Jurkat, Clone E6-1 (cell line): ENCODE results near the gene FBXO38.

Experiments used
- DNase-seq: peaks from one replicate; pipeline ENCODE4 v3.0.0-alpha.2; 2011; ENCODE audit warnings: low read depth, low spot score
- H3K4me3 ChIP-seq: 2 replicates; pipeline ENCODE4 v1.5.1; 2011; ENCODE audit warnings: mild to moderate bottlenecking, low read length, control low read depth, moderate library complexity

The FBXO38 gene

DNA sequence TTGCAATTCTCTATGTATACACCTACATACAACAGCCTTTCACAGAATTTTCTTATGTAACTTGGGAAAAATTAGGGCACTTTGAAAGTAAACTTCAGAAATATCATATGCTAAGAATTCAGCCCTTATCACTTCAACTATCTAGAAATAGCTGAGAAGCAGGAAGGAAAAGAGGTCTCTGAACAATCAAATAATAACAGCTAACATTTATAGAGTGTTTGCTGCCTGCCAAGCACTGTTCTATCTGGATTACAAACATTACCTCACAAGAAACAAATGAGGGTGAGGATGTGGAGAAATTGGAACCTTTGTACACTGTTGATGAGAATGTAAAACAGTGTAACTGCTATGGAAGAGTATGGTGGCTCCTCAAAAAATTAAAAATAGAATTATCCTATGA is 4.4 kb upstream of the FBXO38 start:
- no peak overlapping the region for H3K4me3 ChIP-seq
- DNase-seq, result no peak

DNA sequence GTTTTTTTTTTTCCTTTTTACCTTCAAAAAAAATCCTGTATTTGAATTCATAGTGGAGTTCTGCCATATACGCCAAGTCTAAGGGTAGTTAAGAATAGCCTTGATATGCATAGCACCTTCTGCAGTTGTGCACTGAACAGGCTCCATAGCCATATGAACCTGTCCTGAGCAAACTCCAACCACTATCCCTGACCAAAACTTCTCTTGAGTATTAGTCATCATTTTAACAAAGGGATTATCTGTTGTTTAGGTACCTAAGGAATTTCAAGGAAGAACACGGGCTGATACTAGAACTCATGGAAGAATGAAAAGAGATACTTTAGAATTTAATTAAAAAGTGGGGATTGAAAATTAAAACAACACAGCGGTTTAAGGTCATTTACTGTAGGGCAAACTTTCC is 1.9 kb upstream of the FBXO38 start:
- no peak overlapping the region for H3K4me3 ChIP-seq
- no peak for DNase-seq

DNA sequence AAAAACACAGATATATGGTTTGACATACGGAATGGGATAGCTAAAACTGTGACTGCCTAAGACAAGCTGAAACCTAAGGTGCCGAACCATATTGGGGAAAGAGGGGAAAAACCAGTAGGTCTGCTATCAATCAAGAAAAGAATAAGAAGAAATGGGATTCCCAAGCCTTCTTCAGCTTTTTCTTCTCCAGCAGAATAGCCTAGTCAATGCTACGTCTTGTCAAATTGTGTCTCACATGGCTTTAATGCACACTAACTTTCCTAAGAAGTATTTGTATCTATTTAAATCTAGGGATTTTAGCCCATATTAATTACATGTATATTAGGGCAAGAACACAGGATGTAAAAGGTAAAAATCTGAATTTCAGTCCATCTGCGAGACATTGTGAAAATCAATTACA is 797 bp upstream of the FBXO38 start:
- H3K4me3 ChIP-seq, result peak overlapping the region; percentile 87
- no peak for DNase-seq

DNA sequence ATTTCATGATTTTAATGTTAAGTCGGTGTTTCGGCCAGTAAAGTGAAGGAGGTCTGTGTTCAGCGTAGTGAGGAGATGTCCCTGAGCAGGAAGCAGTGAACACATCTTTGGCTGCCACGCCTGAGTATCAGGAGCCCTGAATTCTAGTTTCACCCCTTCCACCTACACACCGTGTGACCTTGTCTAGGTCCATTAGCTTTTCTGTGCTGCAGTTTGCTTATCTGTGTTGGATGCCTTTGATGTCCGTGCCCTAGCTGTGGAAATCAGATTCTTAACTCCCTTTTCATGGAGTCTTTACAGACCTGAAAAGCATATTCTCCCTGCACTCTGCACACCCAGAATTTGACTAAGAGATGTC is 601 bp downstream of the FBXO38 start:
- H3K4me3 ChIP-seq, result peak overlapping the region; percentile 87
- no peak for DNase-seq

DNA sequence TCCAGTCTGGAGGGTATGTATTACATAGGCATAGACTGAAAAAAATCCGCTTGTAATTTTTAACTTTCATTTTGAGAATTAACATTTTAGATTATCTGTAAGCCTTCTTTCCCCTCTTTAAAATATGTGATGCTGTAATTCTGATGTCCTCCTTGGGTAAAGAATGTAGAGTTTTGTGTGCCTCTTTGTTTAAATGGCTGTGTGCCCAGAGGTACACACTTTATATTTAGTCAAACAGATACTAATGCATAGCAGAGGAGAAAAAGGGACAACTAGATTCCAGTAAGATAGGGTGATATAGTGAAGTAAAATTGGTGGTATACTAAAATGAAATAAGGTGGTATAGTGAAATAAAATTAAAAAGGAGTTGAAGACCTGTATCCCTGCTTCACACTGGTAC is 1.3 kb downstream of the FBXO38 start:
- peak overlapping the region; percentile 87 for H3K4me3 ChIP-seq
- no peak for DNase-seq

DNA sequence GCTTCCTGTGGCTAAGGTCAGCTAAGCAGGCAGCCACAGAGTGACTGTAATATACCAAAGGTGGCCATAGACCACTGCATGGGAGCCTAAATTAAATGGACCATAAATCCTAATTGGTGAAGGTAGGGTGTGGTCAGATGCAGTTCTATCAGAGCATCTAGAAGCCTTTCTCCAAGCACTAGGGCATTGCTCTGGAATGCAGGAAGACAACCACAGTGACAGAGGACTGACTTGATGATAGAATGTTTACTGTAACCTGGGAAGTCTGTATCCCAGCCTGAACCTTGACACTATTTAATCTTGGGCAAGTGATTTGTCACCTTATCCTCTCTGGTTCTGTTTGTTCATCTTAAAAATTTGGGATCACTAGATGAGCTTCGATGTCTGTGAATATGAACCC is 2.3 kb downstream of the FBXO38 start:
- H3K4me3 ChIP-seq, result no peak overlapping the region
- no peak for DNase-seq

DNA sequence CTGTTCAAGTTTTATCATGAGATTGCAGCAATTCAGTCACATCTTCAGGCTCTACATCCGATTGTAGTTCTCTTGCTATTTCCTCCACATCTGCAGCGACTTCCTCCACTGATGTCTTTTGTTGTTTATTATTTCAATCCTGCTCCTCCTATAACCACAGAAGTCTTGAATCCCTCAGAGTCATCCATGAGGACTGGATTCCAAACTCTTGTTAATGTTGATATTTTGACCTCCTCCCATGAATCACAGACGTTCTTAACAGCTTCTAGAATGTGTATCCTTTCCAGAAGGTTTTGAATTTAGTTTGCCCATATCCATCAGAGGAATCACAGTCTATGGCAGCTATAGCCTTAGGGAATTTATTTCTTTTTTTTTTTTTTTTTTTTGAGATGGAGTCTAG is 3.6 kb downstream of the FBXO38 start:
- no peak for DNase-seq
- H3K4me3 ChIP-seq, result no peak overlapping the region

DNA sequence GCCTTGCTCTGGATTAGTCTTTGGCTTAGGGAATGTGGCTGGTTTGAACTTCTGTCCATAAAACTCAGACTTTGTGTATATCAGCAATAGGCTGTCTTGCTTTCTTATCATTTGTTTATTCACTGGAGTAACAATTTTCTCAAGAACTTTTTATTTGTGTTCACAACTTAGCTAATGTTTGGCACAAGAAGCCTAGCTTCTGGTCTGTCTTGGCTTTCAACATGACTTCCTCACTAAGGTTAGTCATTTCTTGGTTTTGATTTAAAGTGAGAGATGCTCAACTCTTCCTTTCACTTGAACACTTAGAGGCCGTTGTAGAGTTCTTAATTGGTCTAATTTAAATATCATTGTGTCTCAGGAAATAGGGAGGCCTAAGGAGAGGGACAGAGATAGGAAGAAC is 4.9 kb downstream of the FBXO38 start:
- no peak for DNase-seq
- no peak overlapping the region for H3K4me3 ChIP-seq

DNA sequence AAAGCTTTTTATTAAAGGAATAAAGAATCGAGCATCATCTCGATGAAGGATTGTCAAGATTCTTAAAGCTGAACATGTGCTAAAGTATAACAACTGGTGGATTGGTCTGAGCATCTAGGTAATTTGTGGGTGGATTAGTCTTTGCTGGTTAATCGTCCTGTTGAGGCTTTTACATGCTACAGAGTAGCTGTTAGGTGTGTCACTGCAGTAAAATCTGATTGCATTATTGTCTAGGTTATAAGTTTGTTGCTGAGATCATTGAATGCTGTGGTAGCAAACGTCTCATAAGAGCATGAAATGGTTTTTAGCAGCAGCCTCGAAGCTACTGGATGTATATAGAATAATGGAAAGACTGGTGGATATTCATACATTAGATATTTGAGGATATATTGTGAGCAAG is 7.2 kb downstream of the FBXO38 start:
- DNase-seq, result no peak
- no peak overlapping the region for H3K4me3 ChIP-seq

DNA sequence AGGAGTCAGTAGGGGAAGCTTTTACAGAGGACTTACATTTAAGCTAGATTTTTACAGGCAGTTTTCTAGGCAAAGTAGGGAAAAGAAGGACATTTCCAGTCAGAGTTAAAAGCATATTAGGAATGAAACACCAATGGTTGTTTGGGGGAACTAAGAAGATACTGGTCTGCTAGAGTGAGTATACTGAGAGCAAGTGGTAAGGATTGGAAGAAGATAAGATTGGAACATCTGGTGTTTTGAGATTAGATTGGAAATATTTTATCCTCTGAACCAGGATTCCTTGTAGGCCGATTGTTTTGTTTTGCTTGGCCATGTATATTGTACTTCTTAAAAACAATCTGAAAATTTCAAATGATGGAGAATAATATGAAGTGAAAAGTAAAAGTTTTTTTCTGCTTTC is 7.7 kb downstream of the FBXO38 start:
- no peak for DNase-seq
- H3K4me3 ChIP-seq, result no peak overlapping the region

DNA sequence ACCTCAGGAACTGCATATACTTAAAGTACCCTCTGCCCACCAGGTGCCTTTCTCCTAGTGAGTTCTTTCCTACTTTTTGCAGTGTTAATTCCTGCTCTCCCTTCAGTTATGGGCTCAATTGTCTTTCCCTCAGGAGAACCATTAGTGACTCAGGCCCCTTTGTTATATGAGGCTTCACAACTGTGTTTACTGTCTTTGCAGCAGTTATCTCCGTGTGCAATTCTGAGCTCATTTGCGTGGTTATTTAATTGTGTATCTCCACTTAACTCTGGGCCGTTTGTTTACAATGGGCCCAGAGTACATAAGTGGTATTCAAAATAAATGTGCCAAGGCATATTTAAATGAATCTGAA is 9.6 kb downstream of the FBXO38 start:
- no peak for DNase-seq
- H3K4me3 ChIP-seq, result no peak overlapping the region

DNA sequence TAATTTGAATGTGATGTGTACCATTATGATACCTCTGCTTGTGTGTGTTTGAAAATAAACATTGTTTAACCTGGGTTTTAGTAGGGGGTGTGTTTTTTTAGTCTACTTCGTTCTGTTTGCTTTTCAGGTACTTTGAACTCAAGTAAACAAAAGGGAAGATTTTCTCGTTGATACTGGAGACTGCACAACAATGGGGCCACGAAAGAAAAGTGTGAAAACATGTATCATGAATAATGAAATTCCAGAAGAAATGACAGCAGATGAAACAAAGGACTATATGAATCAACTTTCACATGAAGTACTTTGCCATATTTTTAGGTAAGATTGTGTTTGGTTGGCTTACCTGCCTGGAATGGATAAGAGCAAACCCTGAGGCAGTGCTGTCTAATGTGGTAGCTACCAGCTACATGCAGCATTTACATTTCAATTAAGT is 10.8 kb downstream of the FBXO38 start:
- H3K4me3 ChIP-seq, result no peak overlapping the region
- no peak for DNase-seq

DNA sequence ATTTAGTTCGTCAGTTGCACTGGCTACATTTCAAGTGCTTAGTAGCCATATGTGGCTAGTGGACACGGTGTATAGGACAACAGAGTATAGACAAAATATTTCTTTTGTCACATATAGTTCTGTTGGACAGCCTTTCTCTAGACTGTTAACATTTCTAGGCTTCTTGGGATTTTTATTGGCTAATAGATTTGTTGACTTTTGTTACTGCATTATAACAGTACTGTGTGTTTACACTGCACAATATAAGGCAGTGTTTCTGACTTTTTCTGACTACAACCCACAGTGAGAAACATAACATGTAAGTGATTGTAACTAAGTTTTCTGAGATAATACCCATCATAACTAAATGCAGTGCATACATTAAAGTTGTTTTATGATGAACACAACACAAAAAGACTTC is 11.3 kb downstream of the FBXO38 start:
- DNase-seq, result no peak
- no peak overlapping the region for H3K4me3 ChIP-seq

DNA sequence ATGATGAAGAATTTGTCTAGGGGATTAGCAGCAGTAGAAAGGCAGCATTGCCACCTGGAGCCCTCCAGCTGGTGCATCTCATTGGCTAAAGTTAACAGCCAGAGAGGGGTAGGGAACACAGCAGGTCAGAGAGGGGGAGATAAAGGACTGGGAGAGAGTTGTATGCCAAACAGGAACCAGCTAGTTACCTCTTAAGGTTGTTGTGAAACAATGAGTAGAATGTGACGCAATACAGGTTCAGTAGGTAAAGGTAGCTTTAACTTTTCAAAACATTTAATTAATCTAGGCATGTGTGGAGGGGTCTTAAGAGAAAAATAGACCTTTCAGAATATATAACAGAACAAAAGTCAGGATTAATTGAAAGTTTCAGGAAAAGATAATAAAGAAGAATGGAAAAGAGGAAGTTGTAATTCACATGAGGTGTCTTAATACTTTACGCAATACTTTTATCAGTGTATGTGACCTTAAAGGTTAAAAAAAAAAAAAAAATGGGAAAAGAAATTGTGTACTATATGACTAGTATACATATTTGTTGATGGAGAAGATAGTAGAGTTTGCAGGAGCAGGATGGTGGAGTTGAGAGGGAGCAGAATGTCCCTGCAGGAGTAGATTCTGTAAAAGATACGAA is 14.3 kb downstream of the FBXO38 start:
- DNase-seq, result no peak
- H3K4me3 ChIP-seq, result no peak overlapping the region

DNA sequence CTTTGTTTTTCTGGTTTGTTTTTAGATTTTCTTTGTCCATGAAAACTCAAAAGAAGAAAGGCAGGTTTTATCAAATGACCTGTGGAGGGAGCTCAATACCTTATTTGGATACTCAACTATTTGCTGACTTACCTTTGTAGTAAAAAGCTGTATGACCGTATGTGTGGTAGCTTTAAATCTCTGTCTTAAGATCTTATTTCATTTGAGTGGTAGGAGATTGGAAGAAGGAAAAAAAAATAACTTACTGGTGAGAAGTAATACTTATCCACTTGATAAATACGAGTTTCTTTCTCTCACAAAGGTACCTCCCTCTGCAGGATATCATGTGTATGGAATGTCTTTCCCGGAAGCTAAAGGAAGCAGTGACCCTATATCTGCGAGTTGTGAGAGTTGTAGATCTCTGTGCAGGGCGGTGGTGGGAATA is 15.0 kb downstream of the FBXO38 start:
- no peak for DNase-seq
- no peak overlapping the region for H3K4me3 ChIP-seq

DNA sequence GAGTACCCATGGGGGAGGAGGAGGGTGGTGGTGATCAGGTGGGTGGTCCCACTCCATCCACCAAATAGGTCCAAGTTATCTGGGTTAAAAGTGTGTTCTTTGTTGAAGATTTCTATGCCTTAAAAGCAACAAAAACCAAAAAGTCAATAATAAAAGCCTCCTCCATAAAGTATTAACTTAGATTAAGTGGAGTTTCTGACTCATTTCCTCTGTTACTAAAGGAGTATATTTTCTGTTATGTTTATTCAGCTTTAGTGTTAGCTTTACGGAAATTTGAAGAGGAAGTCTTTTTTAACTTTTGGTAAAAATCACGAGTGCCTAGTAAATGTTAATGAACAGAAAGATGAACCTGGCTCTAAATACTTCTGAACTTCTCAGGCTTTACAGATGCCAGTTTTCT is 17.8 kb downstream of the FBXO38 start:
- no peak overlapping the region for H3K4me3 ChIP-seq
- no peak for DNase-seq

DNA sequence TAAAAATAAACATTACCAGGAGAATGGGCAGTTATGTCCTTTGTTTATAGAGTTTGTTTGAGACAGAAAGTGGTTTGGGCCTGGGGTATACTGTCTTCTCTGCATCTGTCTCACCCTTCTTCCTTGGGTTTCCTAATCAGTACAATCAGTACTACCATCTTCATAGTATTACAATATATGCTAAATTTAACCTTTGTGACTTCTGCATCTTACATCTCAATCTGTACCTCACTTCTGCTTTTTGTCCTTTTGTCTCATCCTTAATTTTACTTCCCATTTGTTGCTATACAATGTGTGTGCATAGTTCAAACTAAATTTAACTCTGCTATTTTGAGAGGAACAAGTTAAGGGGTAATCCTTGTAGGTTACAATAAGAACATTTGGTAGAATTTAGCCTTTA is 19.6 kb downstream of the FBXO38 start:
- H3K4me3 ChIP-seq, result no peak overlapping the region
- no peak for DNase-seq

DNA sequence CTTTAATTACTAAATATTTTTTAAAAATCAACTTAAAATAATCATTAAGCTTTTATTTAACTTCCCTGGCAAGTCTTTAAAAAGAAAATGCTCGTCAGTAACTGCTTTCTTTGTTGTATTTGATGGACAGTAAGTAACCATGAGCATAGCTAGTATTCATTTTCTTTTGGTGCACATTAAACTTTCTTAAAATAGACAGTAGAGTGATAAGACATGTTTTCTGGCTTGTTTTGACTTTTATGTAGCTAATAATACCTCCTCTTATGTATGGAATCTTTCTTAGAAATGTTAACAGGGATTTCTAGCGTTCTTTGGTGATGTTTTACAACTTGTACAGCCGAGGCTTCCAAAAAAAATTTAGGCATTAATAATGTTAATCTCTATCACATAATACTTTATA is 22.6 kb downstream of the FBXO38 start:
- no peak for DNase-seq
- H3K4me3 ChIP-seq, result no peak overlapping the region

DNA sequence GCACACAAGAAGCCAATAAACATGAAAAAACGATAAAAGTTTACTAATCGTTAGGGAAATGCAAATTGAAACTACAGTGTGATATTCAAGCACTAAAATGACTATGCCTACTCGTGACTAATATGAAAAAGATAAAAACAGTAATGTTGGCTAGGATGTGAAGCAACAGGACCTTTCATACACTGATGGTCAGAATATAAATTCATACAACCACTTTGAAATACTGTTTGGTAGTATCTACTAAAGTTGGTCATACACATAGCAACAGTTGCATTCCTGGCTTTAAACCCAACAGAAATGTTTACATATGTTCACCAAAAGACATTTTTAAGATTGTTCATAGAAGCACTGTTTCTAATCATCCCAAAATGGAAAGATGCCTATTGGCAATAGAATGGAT is 24.3 kb downstream of the FBXO38 start:
- DNase-seq, result no peak

DNA sequence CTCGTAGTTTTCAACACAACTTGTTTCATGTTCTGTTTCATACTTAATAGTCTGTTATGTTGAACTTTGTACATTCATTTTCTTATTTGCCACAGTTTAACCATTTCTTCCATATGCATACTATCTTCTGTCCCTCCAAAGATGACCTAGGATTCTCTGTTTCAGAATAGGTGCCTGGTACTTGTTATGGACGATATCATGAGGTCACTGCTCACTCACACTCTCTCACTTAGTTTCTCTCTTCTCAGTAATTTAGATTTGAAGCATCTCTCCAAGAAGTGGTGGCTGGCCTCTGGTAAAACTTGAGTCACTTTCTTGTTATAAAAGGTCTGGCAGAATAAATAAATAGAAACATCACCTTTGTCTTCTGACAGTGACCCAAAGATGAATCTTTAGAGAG is 28.4 kb downstream of the FBXO38 start:
- no peak overlapping the region for H3K4me3 ChIP-seq
- no peak for DNase-seq

More for the DNA sequence above, 24.3 kb downstream of the FBXO38 start:
- H3K4me3 ChIP-seq, result no peak overlapping the region

DNA sequence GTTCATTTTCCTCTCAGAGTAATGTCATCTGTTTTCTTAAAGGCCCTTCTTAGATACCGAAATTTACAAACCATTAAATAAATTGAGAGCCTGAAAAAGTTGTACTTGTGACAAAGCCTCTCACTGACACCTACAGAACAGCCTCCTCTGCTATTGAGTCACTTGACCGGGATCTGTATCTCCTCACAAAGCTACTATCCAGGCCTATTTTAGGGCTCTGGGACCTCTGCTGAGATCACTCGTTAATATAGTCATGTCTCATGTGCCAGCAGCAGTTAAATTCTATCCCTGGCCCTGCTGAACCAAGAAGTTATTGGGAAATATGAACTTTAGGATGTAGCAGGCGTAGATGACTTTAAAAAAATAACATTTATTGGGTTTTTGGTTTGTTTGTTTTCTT is 31.1 kb downstream of the FBXO38 start:
- H3K4me3 ChIP-seq, result no peak overlapping the region

DNA sequence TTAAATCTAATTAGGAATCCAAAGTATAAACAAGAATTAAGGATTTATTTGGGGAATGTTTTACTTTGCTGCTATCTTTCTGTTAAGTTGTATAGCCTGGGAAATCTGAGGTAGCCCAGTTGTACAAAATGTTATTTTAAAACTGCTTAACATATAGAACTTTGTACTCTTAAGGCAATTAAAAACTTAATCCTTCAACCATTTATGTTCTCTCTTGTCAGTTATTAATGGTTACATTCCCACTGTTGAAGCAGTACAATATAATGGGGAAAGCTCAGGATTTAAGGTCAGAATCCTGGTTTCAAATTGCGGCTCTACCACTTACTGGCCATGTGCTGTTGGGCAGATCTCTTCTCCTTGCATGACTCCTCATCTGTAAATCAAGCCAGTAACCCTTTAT is 32.7 kb downstream of the FBXO38 start:
- H3K4me3 ChIP-seq, result no peak overlapping the region
- no peak for DNase-seq

More for the DNA sequence above, 31.1 kb downstream of the FBXO38 start:
- no peak for DNase-seq
